SKM-1 (cell line): Measurements from ENCODE around the gene PTPRS.

ENCODE experiments used
- DNase-seq: peaks from one replicate; lab custom pipeline; 2025; ENCODE audit not compliant: unreplicated experiment; lab: John Stamatoyannopoulos, UW

Gene PTPRS

GRCh38 chr19:5309438-5310204 is 31.0 kb downstream of the PTPRS start:
- no peak for DNase-seq

- DNase-seq, result no peak
These were observed 31.9 kb downstream of the PTPRS start for GRCh38 chr19:5308451-5309437.

GRCh38 chr19:5307655-5308054 is 33.0 kb downstream of the PTPRS start:
- no peak for DNase-seq

- DNase-seq, result no peak
These were observed 35.4 kb downstream of the PTPRS start for GRCh38 chr19:5305163-5305562.

- DNase-seq, result no peak
These were observed 36.1 kb downstream of the PTPRS start for GRCh38 chr19:5304486-5304885.

- DNase-seq, result no peak
These were observed 37.4 kb downstream of the PTPRS start for GRCh38 chr19:5303208-5303607.

- DNase-seq, result no peak
These were observed 38.2 kb downstream of the PTPRS start for GRCh38 chr19:5302396-5302795.

GRCh38 chr19:5299137-5299536 is 41.5 kb downstream of the PTPRS start:
- no peak for DNase-seq

- DNase-seq, result no peak
These were observed 42.1 kb downstream of the PTPRS start for GRCh38 chr19:5298471-5298901.

GRCh38 chr19:5297272-5297669 is 43.3 kb downstream of the PTPRS start:
- no peak for DNase-seq

GRCh38 chr19:5296457-5297271 is 43.9 kb downstream of the PTPRS start:
- DNase-seq, result no peak

GRCh38 chr19:5296021-5296420 is 44.6 kb downstream of the PTPRS start:
- DNase-seq, result no peak

GRCh38 chr19:5294403-5295160 is 46.0 kb downstream of the PTPRS start:
- DNase-seq, result no peak

GRCh38 chr19:5293612-5294378 is 46.8 kb downstream of the PTPRS start:
- DNase-seq, result no peak

- DNase-seq, result no peak
These were observed 47.6 kb downstream of the PTPRS start for GRCh38 chr19:5292822-5293611.

- no peak for DNase-seq
These were observed 48.2 kb downstream of the PTPRS start for GRCh38 chr19:5292453-5292821.

GRCh38 chr19:5291588-5292193 is 48.9 kb downstream of the PTPRS start:
- no peak for DNase-seq
